K562 (cell line): ENCODE results near the gene PTP4A2. TPM values are rescaled to one million over a fixed set of nuclear protein-coding genes. Genes with fewer than 3 reads are reported as not detected.

Experiments
- EZH2 ChIP-seq: IDR thresholded peaks from 2 replicates; pipeline ENCODE4 v1.6.1; 2012; ENCODE audit warnings: low read depth, mild to moderate bottlenecking, inconsistent platforms, low read length, borderline replicate concordance
- FOXK1 ChIP-seq: sonication (generic); formaldehyde crosslinking; IDR thresholded peaks from 2 replicates; pipeline ENCODE4 v1.8.0; 2022; ENCODE audit warnings: missing genetic modification reagents, mild to moderate bottlenecking, borderline replicate concordance
- LCOR ChIP-seq: sonication (generic); formaldehyde crosslinking; IDR thresholded peaks from 2 replicates; pipeline ENCODE4 v1.8.0; 2022; ENCODE audit warnings: mild to moderate bottlenecking, missing genetic modification reagents
- PCBP1 ChIP-seq: fragments of 200-400 bp; formaldehyde crosslinking; IDR thresholded peaks from 2 replicates; pipeline ENCODE4 v1.6.1; 2018; ENCODE audit warnings: mild to moderate bottlenecking, low read depth, low read length; ENCODE audit not compliant: poor library complexity, severe bottlenecking
- PHB ChIP-seq: fragments of 250-450 bp; sonication (Bioruptor Pico); IDR thresholded peaks from 2 replicates; pipeline ENCODE4 v1.5.0; 2021
- PHF21A ChIP-seq: fragments of 450-650 bp; IDR thresholded peaks from 2 replicates; pipeline ENCODE4 v1.6.1; 2017; ENCODE audit warnings: low read depth, borderline replicate concordance
- RFX7 ChIP-seq: fragments of 250-450 bp; sonication (Bioruptor Pico); IDR thresholded peaks from 2 replicates; pipeline ENCODE4 v1.5.1; 2021; ENCODE audit warnings: mild to moderate bottlenecking
- SIX5 ChIP-seq, 2 experiments: IDR thresholded peaks; 2 replicates each; pipeline ENCODE4 v1.6.1; 2011; ENCODE audit warnings: low read length in 2 of 2, borderline replicate concordance in 1 of 2, low read depth in 1 of 2, mild to moderate bottlenecking in 1 of 2, moderate library complexity in 1 of 2; ENCODE audit not compliant: insufficient read depth in 1 of 2
- SNIP1 ChIP-seq: fragments of 450-650 bp; IDR thresholded peaks from 2 replicates; pipeline ENCODE4 v1.7.1; 2017; ENCODE audit warnings: low read depth, mild to moderate bottlenecking
- SOX6 ChIP-seq: fragments of 450-650 bp; IDR thresholded peaks from 2 replicates; pipeline ENCODE4 v1.6.1; 2014; ENCODE audit warnings: mild to moderate bottlenecking
- TBP ChIP-seq: optimal IDR thresholded peaks from 2 replicates; pipeline ENCODE3; 2011; ENCODE audit warnings: low read depth, low read length, improper control_type of control experiment
- ZKSCAN8 ChIP-seq: fragments of 200-800 bp; sonication (Bioruptor generic); IDR thresholded peaks from 2 replicates; pipeline ENCODE4 v1.6.1; 2016; ENCODE audit warnings: missing genetic modification characterization, missing compliant biosample characterization
- ZNF764 ChIP-seq: fragments of 250-450 bp; sonication (Bioruptor Pico); IDR thresholded peaks from 2 replicates; pipeline ENCODE4 v1.4.0; 2020; ENCODE audit warnings: low read depth, mild to moderate bottlenecking, moderate library complexity
- polyA plus RNA-seq, 8 experiments: library from polyadenylated mRNA; depleted of rRNA in 4 of 8; stranded (reverse) in 5 of 8; unstranded in 3 of 8; fragments of >200 nt; fragmentation: Nextera tagmentation in 2 of 8; fragmentation: Illumina TruSeq in 1 of 8; extraction: Ambion mirVana in 2 of 8; extraction: Trizol in 1 of 8; gene quantifications; 2 replicates each; pipeline versions ENCODE4 v1.2.1 to v1.2.3, GENCODE V29; 2011 to 2014; ENCODE audit warnings: inconsistent platforms in 1 of 8, missing spikeins in 1 of 8
- total RNA-seq, 7 experiments: library from RNA; depleted of rRNA in 6 of 7; stranded (reverse); fragments of >200 nt in 6 of 7; fragmentation: Illumina TruSeq in 2 of 7; extraction: Trizol in 2 of 7; gene quantifications; 2 replicates each; pipeline versions ENCODE4 v1.2.1 to v1.2.3, GENCODE V29; 2011 to 2021; ENCODE audit warnings: low replicate concordance in 1 of 7
- TF ChIP-seq, protein P1 (sequence below): fragments of 450-650 bp; conservative IDR thresholded peaks from 2 replicates; pipeline ENCODE4 v1.6.1; 2016; ENCODE audit warnings: missing genetic modification characterization, low read depth, mild to moderate bottlenecking, control low read depth, missing compliant biosample characterization
- TF ChIP-seq, protein P2 (sequence below), 2 experiments: fragments of 450-650 bp; formaldehyde crosslinking in 1 of 2; IDR thresholded peaks; 2 replicates each; pipeline versions ENCODE4 v1.4.0 to v1.6.1; 2014 to 2020; ENCODE audit warnings: mild to moderate bottlenecking in 2 of 2, borderline replicate concordance in 1 of 2, low read depth in 1 of 2

The PTP4A2 gene
- total and polyA plus RNA-seq, 9 of the 15 experiments (the other 6 are each of a cell fraction or from before 2014, with no cell fraction given), result 197 to 870 (median 480) TPM

DNA sequence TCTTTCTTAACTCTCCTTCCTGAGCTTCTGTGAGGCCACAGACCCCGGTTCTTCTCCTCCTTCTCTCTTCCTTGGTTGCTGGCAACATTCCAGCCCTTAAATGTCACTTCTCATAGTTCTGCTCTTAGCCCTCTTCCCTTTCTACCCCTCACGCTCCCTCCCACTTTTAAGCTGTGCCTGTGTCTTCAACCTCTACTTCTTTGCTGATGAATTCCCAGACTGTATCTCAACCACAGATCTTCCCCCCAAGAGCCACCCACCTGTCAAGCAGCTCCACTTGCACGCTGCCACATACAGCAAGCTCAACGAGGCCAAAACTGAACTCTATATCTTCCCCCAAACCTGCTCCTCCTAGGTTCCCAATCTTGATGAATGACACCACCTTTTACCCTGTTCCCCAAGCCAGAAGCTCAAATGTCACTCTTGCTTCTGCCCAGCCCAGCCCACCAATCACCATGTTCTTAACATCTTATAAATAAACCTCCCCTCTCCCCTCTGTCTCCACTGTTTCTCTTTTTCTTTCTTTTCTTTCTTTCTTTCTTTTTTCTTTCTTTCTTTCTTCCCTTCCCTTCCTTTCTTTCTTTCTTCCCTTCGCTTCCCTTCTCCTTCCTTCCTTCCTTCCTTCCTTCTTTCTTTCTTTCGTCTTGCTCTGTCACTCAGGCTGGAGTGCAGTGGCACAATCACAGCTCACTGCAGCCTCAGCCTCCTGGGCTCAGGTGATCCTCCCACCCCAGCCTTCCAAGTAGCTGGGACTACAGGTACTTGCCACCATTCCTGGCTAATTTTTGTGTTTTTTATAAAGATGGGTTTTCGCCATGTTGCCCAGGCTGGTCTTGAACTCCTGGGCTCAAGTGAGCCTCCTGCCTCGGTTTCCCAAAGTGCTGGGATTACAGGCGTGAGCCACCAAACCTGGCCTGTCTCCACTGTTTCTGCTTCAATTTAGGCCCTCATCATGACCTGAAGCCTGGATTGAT is 19.8 kb upstream of the PTP4A2 start (continued):
- TF ChIP-seq PHB (CRISPR knock-in tag) (no peak), LCOR (CRISPR knock-in tag) (peak; percentile 72), SNIP1 (0 out of 2 replicates have a peak, but pooled peaks have one; percentile 48), PHF21A (peak; percentile 85; the same call in 1 of the 2 replicates), ZNF764 (CRISPR knock-in tag) (no peak), ZKSCAN8 (CRISPR knock-in tag) (no peak), SIX5 (IDR thresholded peaks at IDR 0.05; ENCODE audit: borderline replicate concordance in 1 of 2, insufficient read depth in 1 of 2, low read depth in 1 of 2, low read length in 2 of 2) (no peak), RFX7 (CRISPR knock-in tag) (no peak), TBP (peak; percentile 35), FOXK1 (CRISPR knock-in tag) (no peak), PCBP1 (no peak), SOX6 (peak; percentile 58; the same call in 1 of the 2 replicates), EZH2 (no peak)
- TF ChIP-seq, protein P1, sequence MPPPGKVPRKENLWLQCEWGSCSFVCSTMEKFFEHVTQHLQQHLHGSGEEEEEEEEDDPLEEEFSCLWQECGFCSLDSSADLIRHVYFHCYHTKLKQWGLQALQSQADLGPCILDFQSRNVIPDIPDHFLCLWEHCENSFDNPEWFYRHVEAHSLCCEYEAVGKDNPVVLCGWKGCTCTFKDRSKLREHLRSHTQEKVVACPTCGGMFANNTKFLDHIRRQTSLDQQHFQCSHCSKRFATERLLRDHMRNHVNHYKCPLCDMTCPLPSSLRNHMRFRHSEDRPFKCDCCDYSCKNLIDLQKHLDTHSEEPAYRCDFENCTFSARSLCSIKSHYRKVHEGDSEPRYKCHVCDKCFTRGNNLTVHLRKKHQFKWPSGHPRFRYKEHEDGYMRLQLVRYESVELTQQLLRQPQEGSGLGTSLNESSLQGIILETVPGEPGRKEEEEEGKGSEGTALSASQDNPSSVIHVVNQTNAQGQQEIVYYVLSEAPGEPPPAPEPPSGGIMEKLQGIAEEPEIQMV, result peak; percentile 79
- TF ChIP-seq, protein P2, sequence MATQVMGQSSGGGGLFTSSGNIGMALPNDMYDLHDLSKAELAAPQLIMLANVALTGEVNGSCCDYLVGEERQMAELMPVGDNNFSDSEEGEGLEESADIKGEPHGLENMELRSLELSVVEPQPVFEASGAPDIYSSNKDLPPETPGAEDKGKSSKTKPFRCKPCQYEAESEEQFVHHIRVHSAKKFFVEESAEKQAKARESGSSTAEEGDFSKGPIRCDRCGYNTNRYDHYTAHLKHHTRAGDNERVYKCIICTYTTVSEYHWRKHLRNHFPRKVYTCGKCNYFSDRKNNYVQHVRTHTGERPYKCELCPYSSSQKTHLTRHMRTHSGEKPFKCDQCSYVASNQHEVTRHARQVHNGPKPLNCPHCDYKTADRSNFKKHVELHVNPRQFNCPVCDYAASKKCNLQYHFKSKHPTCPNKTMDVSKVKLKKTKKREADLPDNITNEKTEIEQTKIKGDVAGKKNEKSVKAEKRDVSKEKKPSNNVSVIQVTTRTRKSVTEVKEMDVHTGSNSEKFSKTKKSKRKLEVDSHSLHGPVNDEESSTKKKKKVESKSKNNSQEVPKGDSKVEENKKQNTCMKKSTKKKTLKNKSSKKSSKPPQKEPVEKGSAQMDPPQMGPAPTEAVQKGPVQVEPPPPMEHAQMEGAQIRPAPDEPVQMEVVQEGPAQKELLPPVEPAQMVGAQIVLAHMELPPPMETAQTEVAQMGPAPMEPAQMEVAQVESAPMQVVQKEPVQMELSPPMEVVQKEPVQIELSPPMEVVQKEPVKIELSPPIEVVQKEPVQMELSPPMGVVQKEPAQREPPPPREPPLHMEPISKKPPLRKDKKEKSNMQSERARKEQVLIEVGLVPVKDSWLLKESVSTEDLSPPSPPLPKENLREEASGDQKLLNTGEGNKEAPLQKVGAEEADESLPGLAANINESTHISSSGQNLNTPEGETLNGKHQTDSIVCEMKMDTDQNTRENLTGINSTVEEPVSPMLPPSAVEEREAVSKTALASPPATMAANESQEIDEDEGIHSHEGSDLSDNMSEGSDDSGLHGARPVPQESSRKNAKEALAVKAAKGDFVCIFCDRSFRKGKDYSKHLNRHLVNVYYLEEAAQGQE (IDR thresholded peaks at IDR 0.05; ENCODE audit: borderline replicate concordance), result 0 out of 2 replicates have a peak, but pooled peaks have one; percentile 14
- TF ChIP-seq, protein P2 (CRISPR knock-in tag; IDR thresholded peaks at IDR 0.05; ENCODE audit: low read depth), result no peak
